ENCODE results near the gene ARHGEF17.

DNA sequence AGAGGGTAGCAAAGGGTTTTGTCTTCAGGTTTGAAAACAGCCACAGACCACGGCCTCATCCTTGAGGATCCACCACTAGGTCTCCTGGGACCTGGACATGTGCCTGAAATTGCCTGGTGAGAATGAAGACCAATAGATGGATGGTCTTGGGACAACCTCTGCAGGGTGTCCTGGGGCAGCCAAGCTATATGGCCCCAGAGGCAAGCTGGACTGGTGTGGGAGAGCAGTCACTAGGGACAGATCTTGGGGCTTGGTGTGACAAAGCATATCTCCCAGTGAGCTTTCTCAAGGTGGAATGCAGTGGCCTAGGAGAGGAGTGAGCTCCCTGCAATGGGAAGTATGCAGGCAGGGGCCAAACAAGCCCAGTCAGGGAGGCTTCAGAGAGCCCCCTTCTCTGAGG is 22.4 kb upstream of the ARHGEF17 start:
- TF ChIP-seq CTCF (IDR thresholded peaks at IDR 0.05) = no peak
- no peak for TF ChIP-seq POLR2A (IDR thresholded peaks at IDR 0.05)

All from testis (tissue), 2 donors.